Ureter (tissue), 1 donor: ENCODE results near the gene DNAJB13. TPM values are rescaled to one million over a fixed set of nuclear protein-coding genes. Genes with fewer than 3 reads are reported as not detected.
"Not testable (repeated sequence)": the region's sequence is repeated elsewhere in the genome, so short reads cannot be mapped to it uniquely, and the experiment has no call there.

Source experiments
- DNase-seq: peaks from one replicate; pipeline ENCODE4 v3.0.0-alpha.2; 2020; ENCODE audit warnings: low spot score
- total RNA-seq: library from RNA; stranded (reverse); gene quantifications from one replicate; pipeline ENCODE4 v1.2.4, GENCODE V29; 2023
- donor health status: DM: yes; HTN: yes; CAD: no.

Gene DNAJB13, protein sequence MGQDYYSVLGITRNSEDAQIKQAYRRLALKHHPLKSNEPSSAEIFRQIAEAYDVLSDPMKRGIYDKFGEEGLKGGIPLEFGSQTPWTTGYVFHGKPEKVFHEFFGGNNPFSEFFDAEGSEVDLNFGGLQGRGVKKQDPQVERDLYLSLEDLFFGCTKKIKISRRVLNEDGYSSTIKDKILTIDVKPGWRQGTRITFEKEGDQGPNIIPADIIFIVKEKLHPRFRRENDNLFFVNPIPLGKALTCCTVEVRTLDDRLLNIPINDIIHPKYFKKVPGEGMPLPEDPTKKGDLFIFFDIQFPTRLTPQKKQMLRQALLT
- 2.0 TPM for total RNA-seq

DNA sequence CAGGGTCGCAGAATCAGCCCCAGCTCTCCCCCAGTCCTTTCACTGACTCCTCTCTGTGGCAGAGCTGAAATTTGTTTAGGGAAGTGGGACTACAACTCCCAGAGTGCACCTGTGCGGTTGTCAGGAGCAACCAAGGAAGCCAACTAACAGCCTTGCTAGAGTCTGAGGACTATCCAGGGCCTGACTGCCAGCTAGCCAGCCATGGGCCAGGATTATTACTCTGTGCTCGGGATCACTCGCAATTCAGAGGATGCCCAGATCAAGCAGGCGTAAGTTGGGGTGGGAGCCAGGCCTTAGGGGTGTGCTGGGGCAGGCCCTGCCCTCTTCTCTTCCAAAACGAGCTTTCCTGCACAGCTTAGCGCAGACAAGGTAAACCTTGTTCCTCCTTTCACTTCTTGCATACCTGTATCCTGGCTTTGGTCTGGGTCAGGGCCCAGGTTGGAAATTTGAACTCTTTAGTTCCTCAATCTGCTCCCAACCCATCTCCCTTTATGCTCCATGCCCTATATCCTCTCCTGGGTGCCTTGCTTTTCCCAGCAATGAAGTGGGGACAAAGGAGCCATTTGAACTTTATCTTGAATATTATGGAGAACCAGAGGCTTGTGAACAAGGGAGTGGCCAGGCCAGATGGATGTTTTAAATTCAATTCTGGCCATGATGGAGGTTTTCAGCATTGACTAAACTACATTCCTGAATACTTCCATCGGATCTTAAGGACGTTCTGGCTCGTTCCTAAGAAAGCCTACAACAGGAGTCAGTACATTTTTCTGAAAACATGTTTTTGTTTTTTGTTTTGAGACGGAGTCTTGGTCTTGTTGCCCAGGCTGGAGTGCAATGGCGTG, at the start of gene DNAJB13:
Gene DNAJB13 (plus strand): TSS at position 158 of the 842 bp plus-strand sequence. CDS start 44 bp downstream, at position 202.
- no peak for DNase-seq

DNA sequence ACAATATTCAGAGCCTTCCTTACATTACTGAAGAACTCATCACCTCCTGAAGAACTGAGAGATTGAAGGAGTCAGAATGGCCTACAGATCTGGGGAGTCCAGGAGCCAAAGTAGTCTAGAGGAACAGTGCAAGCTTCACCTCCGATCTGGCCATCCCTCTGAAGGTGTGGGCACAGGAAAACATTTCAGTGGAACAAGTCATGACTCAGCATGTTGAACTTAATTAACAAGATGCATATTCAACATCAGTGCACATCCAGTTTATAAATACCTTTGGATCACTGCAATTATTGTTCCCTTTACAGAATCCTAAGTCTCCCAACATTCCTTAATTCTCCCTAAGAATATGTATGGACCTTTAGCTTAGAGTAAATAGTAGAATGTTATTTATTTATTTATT, 48.5 kb upstream of the DNAJB13 start:
- no peak for DNase-seq

DNA sequence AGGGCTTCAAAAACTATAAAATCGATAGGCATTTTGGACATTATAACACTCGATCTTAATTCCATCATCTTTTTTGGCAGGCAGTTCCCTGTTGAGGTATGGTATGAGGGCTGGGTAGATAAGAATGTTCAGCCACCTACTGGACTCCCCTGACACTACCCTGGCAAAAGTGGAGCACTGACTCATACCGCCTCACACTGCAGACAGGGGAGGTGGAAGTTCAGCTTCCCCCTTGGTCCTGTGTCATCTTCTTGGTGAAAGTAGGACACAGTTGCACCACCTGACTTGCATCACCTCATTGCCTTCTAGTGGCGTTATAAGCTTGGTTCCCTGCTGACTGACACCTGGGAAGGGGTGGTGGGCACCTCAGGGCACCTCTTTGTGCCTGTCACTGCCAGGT, 43.6 kb upstream of the DNAJB13 start:
- no peak for DNase-seq

DNA sequence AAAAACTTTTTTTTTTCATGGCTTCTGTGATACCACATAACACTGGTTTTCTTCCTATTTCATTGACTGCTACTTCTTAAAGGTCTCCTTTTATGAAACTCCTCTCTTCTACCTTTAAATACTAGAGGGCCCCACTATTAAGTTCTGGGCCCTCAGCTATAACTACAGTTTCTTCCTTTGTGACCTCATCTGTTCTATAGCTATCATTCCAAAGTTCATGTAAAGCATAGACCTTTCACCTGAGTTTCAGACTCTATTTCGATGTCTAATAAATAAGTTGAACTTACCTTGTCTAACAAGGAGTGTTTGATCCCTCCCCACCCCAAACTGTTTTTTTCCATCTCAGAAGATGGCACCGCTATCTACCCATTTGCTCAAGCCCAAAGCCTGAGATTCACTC, 38.8 kb upstream of the DNAJB13 start:
- DNase-seq = no peak

DNA sequence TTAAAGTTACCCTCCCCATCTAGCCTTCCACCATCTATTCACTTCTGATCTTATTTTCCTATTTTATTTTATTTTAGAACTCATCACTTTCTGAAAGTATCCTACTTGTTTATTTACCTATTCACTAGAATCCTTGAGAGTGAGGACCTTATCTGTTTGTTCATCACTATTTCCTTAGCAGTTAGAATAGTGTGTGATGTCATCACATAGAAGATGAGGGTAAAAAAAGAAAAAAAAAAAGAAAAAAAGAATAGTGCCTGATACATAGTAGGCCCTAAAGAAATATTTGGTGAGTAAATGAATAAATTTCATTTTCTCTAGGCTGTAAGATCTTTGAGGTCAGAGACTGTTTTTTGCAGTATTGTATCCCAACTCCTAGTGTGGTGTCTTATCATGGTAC, 37.4 kb upstream of the DNAJB13 start:
- DNase-seq = no peak

DNA sequence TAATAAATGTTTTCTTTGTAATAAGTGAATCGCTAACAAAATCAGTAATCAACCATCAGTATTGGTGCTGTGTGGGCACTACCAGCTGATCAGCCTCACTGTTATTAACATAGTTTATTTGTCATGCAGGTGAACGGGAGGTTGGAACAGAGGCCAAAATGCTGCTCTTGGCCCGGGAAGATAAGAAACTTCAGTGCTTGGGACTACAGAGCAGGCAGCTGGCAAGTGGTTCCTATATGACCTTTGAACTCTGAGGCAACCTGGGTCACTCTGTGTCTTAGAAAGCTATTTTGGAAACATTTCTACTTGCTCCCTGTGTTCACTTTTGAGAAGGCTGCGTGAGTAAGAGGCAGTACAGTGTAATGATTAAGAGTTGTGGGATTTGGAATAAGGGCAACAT, 36.5 kb upstream of the DNAJB13 start:
- DNase-seq = no peak

DNA sequence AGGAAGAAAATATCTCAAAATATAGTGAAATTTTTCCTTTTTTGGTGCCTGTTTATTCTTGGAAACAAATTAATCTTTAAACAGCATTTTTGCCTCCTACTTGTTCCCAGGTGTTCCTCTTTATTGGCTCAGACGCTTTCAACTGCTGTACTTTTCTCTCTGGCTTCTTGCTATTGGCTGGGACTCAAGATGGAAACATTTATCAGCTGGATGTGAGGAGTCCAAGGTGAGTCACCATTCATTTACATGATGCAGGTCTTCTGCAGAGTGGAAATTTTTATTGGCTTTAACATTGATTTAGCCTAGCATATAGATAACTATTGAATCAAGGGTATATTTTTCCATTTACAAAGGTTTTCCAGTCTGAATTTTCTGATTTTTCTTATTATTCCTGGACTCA, 34.4 kb upstream of the DNAJB13 start:
- no peak for DNase-seq

DNA sequence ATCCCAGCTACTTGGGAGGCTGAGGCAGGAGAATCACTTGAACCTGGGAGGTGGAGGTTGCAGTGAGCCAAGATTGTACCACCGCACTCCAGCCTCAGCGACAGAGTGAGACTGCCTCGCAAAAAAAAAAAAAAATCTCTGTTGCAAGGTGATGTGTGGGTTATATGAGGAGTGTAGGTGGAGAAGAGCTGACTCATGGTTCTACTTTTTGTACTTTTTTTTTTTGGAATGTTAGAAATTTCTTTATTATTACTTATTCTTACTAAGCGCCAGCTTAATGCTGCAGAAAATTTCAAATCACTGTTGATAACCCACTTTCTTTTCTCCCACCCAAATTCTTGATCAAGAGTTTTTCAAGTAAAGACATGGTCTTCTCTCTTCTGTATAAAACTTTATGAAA, 29.6 kb upstream of the DNAJB13 start:
- no peak for DNase-seq

DNA sequence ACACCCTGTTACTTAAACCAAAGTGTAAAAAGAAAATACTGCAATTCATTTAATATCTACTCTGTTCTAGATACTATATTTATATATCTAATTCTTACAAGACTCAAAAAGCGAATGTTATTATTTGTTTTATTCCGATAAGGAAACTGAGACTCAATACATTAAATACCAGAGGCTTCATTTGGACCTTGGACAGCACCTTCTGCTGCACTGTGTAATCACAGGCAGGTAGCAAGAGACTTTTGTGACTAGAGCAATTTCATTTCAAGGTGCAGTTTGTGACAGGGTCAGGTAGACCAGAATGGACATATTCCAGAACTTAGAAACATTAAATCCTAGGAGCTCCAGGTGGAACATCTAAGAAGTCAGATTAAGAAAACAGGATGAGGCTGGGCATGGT, 21.4 kb upstream of the DNAJB13 start:
- no peak for DNase-seq

DNA sequence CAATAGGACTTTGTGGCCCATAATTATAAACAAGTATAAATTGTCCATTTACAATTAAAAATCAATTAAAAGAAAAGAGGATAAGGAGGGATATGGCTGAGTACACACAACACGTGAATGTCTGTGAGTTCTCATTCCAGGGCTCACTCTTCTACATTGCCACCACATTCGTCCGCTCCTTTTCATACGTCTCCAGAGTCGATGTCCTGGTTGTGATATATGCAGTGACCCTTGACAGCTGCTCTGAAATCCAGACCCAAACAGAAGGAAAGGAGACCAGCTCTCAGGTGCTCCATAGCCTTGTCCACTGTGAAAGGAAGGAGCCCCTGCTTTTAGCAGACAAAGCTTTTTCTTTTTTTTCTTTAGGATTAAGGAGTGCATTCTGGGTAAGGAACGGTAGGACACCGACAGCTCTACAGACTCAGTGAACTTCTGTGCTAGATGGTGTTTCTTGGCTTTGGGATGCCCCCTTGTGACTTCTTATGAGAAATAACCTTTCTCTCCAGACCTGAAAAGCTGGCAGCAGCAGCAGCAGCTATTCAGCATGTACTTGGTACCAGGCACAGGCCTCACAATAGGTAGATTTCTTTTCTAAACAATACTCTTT, 19.7 kb upstream of the DNAJB13 start:
- DNase-seq = no peak

DNA sequence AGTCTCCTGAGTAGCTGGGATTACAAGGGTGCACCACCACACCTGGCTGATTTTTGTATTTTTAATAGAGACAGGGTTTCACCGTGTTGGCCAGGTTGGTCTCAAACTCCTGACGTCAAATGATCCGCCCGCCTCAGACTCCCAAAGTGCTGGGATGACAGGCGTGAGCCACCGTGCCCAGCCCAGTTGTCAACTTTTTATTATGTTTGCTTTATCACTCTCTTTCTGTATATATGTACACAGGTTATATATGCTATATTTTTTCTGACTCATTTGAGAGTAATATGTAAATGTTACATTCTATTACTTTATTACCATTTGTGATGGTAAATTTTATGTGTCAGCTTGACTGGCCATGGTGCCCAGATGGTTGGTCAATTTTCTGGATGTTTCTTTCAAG, 18.9 kb upstream of the DNAJB13 start:
- DNase-seq = no peak

DNA sequence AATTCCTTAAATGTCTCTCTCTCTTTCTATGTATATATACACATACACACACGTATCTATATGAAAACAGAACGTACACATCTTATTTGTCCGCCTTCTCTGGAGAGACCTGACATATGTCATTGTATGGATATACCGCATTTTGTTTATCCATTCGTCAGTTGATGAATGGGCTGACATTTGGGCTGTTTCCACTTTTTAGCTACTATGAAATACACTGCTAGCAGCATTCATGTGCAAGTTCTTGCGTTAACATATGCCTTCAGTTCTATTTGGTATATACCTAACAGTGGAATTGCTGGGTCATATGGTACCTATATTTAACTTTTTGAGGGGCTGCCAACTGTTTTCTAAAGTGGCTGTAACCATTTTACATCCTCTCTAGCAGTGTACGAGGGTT, 18.0 kb upstream of the DNAJB13 start:
- DNase-seq = no peak

DNA sequence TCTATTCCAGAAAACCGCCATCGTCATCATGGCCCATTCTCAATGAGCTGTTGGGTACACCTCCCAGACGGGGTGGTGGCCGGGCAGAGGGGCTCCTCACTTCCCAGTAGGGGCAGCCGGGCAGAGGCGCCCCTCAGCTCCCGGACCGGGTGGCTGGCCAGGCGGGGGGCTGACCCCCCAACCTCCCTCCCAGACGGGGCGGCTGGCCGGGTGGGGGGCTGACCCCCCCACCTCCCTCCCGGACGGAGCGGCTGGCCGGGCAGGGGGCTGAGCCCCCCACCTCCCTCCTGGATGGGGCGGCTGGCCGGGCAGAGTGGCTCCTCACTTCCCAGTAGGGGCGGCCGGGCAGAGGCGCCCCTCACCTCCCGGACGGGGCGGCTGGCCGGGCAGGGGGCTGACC, 14.8 kb upstream of the DNAJB13 start:
- not testable (repeated sequence) for DNase-seq

DNA sequence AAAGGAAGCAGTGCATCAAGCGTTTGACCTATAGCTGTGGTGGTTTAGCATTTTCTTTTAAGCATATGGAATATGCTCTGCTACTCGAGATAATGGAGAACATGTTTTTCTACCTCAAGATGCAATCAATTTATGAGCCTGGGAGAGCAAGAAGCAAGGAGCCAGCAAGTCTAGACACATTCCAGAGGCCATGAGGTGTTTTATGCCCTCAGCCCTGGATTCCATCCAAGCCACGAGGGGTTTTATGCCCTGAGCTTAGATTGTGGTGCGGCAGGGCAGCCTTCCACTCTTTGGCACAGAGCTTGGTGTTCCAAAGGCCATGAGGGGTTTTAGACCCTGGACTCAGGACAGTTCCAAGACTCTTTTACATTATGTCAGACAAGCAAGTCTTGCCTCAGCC, 11.7 kb upstream of the DNAJB13 start:
- DNase-seq = no peak

DNA sequence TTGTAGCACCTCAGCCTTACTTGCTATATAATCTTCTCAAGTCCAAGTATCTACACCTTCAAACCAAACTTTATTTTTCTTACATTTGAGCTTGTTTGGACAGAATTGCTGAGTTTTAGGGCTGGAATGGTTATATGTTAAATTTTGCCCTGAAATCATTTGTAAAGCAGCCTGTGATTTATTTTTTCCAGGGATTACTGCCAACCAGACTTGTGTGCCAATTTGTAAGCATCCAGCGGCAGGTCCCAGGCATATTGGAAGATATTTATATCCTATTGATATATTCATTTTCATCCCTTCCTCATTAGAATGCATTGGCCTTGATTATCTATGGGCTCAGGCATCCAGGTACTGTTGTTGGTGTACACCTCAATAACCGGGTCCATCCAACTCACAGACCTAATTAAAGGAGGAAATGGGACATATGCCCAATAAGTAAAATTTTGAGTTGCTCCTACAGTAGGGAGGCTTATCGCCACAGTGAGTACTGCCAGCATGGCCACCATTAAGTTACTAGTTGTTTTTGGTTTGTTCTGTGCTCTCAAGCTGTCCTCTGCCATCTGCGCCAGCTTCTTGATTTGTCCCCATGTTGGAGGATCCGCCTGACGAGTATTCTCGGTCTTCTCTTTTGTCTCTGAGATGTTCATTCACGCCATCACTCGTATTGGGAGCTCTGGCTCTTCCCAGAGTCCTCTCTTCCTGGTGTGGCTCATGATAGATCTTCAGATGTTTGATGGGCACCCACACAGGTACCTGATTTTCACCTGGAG, 9.8 kb upstream of the DNAJB13 start:
- DNase-seq = no peak

DNA sequence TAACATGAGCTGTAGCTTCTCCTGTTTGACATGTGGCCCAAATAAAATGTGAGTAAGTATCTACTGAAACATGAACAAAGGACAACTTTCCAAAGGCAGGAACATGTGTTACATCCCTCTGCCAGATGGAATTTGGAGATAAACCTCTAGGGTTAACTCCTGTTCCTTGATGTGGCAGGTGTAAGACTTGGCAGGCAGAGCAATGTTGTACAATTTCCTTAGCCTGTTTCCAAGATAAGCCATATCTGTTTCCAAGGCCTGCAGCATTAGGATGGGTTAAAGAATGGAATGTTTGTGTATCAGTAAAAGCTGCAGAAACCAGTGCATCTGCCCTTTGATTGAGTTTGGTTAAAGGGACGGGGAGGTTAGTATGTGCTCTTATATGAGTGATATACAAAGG, 8.8 kb upstream of the DNAJB13 start:
- DNase-seq = no peak

DNA sequence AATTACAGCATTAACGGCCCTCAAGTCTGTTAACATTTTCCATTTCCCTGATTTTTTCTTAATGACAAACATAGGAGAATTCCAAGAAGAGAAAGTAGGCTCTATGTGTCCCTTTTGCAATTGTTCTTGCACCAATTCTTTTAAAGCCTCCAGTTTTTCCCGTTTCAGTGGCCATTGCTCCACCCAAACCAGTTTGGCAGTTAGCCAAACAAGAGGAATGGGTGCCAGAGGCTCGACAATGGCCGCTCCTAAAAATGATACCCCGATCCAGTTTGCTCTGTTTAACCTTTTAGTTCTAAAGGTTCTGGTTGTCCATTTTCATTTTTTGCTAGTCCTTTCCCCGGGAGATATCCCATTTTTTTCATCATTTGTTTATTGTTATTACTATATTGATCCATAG, 6.7 kb upstream of the DNAJB13 start:
- DNase-seq = peak; percentile 20

DNA sequence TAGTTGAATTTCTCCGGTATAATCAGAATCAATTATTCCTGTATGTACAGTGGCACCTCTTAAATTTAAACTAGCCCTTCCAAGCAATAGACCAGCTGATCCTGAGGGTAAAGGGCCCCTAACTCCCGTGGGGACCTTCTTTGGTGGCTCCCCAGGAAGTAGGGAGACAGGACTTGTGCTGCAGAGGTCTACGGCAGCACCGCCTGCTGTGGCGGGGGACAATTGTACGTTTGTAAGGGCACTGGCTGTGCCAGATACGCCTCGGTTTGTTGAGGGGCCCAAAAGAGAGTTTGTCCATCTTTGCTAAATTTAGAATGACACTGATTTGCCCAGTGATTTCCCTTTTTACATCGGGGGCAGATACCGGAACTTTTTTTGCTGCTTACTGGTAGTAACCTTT, 5.9 kb upstream of the DNAJB13 start:
- no peak for DNase-seq

DNA sequence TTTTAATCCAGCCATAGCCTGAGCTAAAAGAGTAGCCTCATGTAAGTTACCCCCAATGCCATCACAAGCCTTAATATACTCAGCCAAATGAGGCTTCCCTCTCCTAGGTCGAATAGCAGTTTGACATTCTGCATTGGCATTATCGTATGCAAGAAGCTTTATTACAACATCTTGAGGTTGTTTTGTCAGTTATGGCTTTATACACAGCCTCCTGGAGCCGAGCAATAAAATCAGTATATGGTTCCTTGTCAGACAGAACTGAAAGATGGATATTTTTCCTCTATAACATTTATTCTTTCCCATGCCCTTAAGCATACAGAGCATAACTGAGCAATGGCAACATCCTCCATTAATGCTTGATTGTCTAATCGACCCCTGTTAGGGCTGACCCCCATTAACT, 5.4 kb upstream of the DNAJB13 start:
- no peak for DNase-seq

DNA sequence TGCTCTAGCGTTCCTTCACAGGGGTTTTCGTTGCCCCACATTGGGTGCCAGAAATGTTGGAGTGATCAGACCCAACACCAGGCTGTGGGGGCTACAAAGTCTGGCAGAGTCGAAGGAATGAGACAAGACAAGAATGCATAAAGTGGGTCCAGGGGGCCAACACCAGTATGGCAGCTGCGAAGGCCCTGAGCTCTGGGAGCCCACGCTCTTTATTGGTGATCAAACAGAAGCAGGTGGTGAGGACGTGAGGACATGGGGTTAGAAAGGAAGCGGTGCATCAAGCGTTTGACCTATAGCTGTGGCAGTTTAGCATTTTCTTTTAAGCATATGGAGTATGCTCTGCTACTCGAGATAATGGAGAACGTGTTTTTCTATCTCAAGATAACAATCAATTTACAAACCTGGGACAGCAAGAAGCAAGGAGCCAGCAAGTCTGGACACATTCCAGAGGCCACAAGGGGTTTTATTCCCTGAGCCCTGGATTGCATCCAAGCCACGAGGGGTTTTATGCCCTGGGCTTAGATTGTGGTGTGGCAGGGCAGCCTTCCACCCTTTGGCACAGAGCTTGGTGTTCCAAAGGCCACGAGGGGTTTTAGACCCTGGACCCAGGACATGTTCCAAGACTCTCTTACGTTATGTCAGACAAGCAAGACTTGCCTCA, 3.9 kb upstream of the DNAJB13 start:
- peak; percentile 19 for DNase-seq

DNA sequence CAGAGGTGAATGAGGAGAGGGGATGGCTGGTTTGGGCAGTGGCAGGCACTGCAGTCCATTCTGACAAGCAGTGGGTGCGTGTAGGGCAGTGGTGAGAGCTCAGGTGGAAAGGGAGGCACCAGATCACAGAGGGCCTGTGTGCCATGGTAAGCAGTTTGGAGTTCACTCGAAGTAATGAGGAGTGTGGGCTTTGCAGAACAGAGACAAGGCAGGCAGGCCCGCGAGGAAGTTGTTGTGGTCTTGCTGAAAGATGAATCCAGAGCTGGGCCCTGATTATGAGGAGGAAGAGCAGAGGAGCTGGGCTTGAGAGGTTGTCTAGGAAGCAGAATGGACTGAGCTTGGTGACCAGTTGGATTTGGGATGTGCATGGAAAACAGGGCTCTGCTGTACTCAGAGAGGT, 1.6 kb upstream of the DNAJB13 start:
- DNase-seq = no peak

DNA sequence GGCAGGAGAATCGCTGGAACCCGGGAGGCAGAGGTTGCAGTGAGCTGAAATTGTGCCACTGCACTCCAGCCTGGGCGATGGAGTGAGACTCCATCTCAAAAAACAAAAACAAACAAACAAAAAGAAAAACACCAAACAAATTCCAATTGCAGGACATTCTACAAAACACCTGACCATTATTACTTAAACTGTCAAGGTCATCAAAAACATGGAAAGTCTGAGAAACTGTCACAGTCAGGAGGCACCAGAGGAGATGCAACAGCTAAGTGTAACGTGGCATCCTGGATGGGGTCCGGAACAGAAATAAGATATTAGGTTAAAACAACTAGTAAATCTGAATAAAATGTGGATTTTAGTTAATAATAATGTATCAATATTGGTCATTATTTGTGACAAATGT, 914 bp upstream of the DNAJB13 start:
- no peak for DNase-seq
